OCI-LY1 (cell line): ENCODE data around the gene CA5A.
"Not testable (repeated sequence)": the region's sequence is repeated elsewhere in the genome, so short reads cannot be mapped to it uniquely, and the experiment has no call there.

ENCODE experiments used
- H2AFZ ChIP-seq: fragments of 200-600 bp; sonication (generic), shearing (Covaris generic); 2 replicates; pipeline ENCODE4 v1.6.0; 2014; ENCODE audit warnings: antibody characterized with exemption, mild to moderate bottlenecking, low read length
- H3F3A ChIP-seq: fragments of 200-600 bp; sonication (generic), shearing (Covaris generic); 2 replicates; pipeline ENCODE4 v1.6.0; 2014; ENCODE audit warnings: mild to moderate bottlenecking, antibody characterized with exemption, low read length, moderate library complexity; ENCODE audit not compliant: insufficient read depth
- H3K27ac ChIP-seq: fragments of 200-600 bp; sonication (generic); 2 replicates; pipeline ENCODE4 v1.5.1; 2014; ENCODE audit warnings: low read length, mixed run types, mild to moderate bottlenecking, low read depth; ENCODE audit not compliant: poor library complexity, severe bottlenecking
- H3K27me3 ChIP-seq: fragments of 200-600 bp; sonication (generic); 2 replicates; pipeline ENCODE4 v1.6.0; 2014; ENCODE audit warnings: antibody characterized with exemption, mild to moderate bottlenecking, low read length, moderate library complexity; ENCODE audit not compliant: insufficient read depth
- H3K36me3 ChIP-seq: fragments of 200-600 bp; sonication (generic); 2 replicates; pipeline ENCODE4 v1.6.1; 2014; ENCODE audit warnings: mild to moderate bottlenecking, antibody characterized with exemption, low read length, moderate library complexity, mixed read lengths; ENCODE audit not compliant: insufficient read depth
- H3K4me1 ChIP-seq: fragments of 200-600 bp; sonication (generic); 2 replicates; pipeline ENCODE4 v1.5.1; 2014; ENCODE audit warnings: mild to moderate bottlenecking, low read length, moderate library complexity; ENCODE audit not compliant: insufficient read depth, severe bottlenecking
- H3K4me2 ChIP-seq: fragments of 200-600 bp; sonication (generic), shearing (Covaris generic); 2 replicates; pipeline ENCODE4 v1.6.1; 2014; ENCODE audit warnings: low read length
- H3K4me3 ChIP-seq: fragments of 200-600 bp; sonication (generic); 2 replicates; pipeline ENCODE4 v1.5.1; 2014; ENCODE audit warnings: low read length, low read depth, mild to moderate bottlenecking, mixed read lengths; ENCODE audit not compliant: poor library complexity, severe bottlenecking
- H3K79me2 ChIP-seq: fragments of 200-600 bp; shearing (Covaris generic); 2 replicates; pipeline ENCODE4 v1.6.1; 2016; ENCODE audit warnings: mixed run types, low read length, mixed read lengths; ENCODE audit not compliant: insufficient read depth
- H3K9ac ChIP-seq: fragments of 200-600 bp; sonication (generic), shearing (Covaris generic); 2 replicates; pipeline ENCODE4 v1.6.1; 2014; ENCODE audit warnings: mild to moderate bottlenecking, low read length, mixed read lengths
- H3K9me2 ChIP-seq: fragments of 200-600 bp; sonication (generic), shearing (Covaris generic); 2 replicates; pipeline ENCODE4 v1.6.1; 2014; ENCODE audit warnings: low read depth, mild to moderate bottlenecking, low read length, mixed read lengths
- H3K9me3 ChIP-seq: fragments of 200-600 bp; shearing (Covaris generic); 2 replicates; pipeline ENCODE4 v1.6.1; 2014; ENCODE audit warnings: low read length, mixed read lengths
- H4K20me1 ChIP-seq: fragments of 200-600 bp; sonication (generic), shearing (Covaris generic); 2 replicates; pipeline ENCODE4 v1.6.0; 2016; ENCODE audit warnings: mild to moderate bottlenecking, low read length; ENCODE audit not compliant: insufficient read depth

CA5A gene

GRCh38 chr16:87869879-87870417, 66.4 kb downstream of the CA5A start:
- not testable (repeated sequence) for H3K9me2 ChIP-seq, H3K9ac ChIP-seq, H3K27me3 ChIP-seq, H2AFZ ChIP-seq, H3K27ac ChIP-seq, H4K20me1 ChIP-seq, H3K9me3 ChIP-seq, H3F3A ChIP-seq
- Histone ChIP-seq H3K79me2 (peaks cover 43% of the 10 kb centered on the region), H3K4me2 (peak overlapping the region; percentile 37; the same call in 1 of the 2 replicates), H3K4me3 (peak overlapping the region; percentile 99), H3K4me1 (peaks cover 53% of the 10 kb centered on the region), H3K36me3 (peaks cover 28% of the 10 kb centered on the region)

- Histone ChIP-seq H3K4me2 (peak within 1 kb of the TSS; percentile 90), H3K4me3 (peak within 1 kb of the TSS; percentile 99), H3K9ac (peak within 1 kb of the TSS; percentile 94), H3K27ac (peak within 1 kb of the TSS; percentile 73), H3K36me3 (peaks cover 35% of the 10 kb centered on the region), H3K4me1 (peaks cover 53% of the 10 kb centered on the region), H3K79me2 (peaks cover 49% of the 10 kb centered on the region)
- not testable (repeated sequence) for H3F3A ChIP-seq, H3K27me3 ChIP-seq, H3K9me2 ChIP-seq, H4K20me1 ChIP-seq, H2AFZ ChIP-seq, H3K9me3 ChIP-seq
Measured at GRCh38 chr16:87869061-87869878, 67.1 kb downstream of the CA5A start, which contains the start of gene SLC7A5. SLC7A5 (minus strand) TSS chr16:87869507; CDS start chr16:87869422, 85 bp downstream.

DNA sequence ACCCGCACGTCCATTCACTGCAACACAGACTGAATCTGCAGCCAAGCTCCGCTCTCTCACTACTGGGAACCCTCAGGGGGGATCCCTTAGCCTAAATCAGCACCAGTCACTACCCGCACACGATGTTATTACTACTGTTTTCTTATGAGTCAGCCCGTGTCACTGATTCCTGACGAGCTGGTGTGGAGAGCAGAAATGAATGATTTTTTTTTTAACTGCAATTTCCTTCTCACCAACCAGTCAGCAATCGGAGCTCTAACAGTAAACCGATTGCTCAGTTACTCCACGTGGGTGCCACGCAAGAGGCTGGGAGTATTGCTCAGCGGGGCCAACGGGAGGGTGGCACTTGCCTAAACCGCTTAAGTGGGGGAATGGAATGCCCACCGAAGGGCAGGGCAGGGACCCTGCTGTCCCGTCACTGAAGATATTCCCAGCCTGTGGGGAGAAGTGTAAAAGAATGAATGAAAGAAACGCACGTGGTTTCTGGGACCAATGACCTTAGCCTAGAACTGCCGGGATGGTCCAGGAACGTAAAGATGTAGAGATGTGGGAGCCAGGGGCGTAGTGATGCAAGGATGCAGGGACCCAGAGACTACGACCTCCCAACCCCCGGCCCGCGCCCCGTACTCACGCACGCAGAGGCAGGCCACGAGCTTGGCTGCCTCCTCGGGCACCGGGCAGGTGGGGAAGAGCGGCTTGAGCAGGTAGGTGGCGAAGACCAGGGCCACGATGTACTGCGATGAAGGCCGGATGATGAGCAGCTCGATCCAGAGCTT, 67.9 kb downstream of the CA5A start:
- Histone ChIP-seq H3K36me3 (peaks cover 37% of the 10 kb centered on the region), H3K4me2 (peak overlapping the region; percentile 90), H3K9ac (peak overlapping the region; percentile 94), H3K4me1 (peaks cover 56% of the 10 kb centered on the region), H3K27ac (peak overlapping the region; percentile 73), H3K79me2 (peaks cover 55% of the 10 kb centered on the region), H3K4me3 (peak overlapping the region; percentile 99)
- H3K9me3 ChIP-seq, H3K9me2 ChIP-seq, H3F3A ChIP-seq, H2AFZ ChIP-seq, H4K20me1 ChIP-seq, H3K27me3 ChIP-seq: not testable (repeated sequence)

GRCh38 chr16:87865902-87866555, 70.3 kb downstream of the CA5A start:
- peaks cover 58% of the 10 kb centered on the region for H3K36me3 ChIP-seq
- H3K9ac ChIP-seq, result peak overlapping the region; percentile 51; the same call in 1 of the 2 replicates
- H3K9me2 ChIP-seq, H3K9me3 ChIP-seq, H3F3A ChIP-seq, H4K20me1 ChIP-seq, H2AFZ ChIP-seq, H3K27me3 ChIP-seq: not testable (repeated sequence)
- peaks cover 74% of the 10 kb centered on the region for H3K79me2 ChIP-seq
- H3K27ac ChIP-seq, result peak overlapping the region; percentile 55
- peaks cover 67% of the 10 kb centered on the region for H3K4me1 ChIP-seq
- H3K4me2 ChIP-seq, result peak overlapping the region; percentile 90
- peak overlapping the region; percentile 99 for H3K4me3 ChIP-seq
